HL-60/S4 treated with phorbol 12-myristate 13-acetate at 8.2 ng/mL for 4 days and 3 days (cell line): ENCODE measurements around the gene DAO.
"Not testable (repeated sequence)": the region's sequence is repeated elsewhere in the genome, so short reads cannot be mapped to it uniquely, and the experiment has no call there.

Experiments
- in situ Hi-C: fragments of 300-500 bp; cut with MboI; formaldehyde crosslinking; loops from 2 replicates; pipeline ENCODE4 v1.15.0; 2022; ENCODE audit warnings: low sequenced_read_pairs

Gene DAO

GRCh38 chr12:108879615-108880254 lies at the start of gene DAO:
Gene DAO (plus strand): TSS chr12:108880092. CDS start chr12:108885007, 4,915 bp downstream.
- in situ Hi-C loops = loop anchor here (10.0 kb wide), 1 partner anchor 75 kb away; no protein-coding TSS in a partner anchor

DNA sequence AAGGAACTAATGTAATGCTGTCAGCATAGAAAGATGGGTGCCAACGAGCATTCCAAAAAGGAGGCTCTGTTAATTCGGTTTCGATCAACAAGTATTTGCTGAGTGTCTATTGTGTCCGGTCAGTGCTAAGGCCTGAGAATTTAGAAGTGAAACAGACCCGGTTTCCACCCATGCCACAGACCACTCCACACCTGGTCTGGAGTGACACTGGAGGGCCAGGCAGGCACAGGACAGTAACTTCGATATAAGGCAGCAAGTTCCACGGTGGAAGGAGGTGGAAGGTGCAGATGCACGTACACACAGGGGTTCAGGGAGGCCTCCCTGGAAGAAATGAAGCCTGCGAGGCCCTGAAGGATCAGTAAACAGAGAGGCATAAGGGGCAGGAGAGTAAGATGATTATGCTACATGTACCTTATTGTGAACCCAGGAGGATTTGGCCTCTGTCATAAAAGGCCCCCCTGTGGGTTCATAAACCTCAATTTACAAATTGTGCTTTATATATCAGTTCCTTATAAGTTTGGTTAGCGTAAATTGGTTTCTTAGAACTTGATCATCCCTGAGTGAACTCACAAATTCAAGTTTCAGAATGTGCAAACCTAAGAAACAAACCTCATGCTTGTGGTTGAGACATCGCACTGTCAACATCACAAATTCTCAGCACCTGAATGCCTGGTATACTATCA lies 48.4 kb upstream of the DAO start:
- in situ Hi-C loops = no loop called here

DNA sequence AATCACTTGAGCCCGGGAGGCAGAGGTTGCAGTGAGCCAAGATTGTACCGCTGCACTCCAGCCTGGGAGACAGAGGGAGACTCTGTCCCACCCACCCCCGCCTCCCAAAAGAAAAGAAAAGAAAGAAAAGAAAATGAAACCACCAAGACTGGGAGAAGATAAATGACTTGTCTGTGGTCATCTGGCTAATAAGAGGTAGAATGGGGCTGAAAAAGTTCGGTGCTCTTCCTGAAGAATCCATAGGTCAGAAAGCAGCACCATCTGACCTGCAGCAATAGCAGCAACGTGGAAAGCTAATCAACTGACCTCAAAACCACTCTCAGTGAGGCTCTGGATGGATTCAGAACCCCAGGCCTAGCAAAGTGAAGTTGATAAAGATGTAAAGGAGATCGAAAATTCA lies 47.7 kb upstream of the DAO start:
- in situ Hi-C loops = no loop called here

DNA sequence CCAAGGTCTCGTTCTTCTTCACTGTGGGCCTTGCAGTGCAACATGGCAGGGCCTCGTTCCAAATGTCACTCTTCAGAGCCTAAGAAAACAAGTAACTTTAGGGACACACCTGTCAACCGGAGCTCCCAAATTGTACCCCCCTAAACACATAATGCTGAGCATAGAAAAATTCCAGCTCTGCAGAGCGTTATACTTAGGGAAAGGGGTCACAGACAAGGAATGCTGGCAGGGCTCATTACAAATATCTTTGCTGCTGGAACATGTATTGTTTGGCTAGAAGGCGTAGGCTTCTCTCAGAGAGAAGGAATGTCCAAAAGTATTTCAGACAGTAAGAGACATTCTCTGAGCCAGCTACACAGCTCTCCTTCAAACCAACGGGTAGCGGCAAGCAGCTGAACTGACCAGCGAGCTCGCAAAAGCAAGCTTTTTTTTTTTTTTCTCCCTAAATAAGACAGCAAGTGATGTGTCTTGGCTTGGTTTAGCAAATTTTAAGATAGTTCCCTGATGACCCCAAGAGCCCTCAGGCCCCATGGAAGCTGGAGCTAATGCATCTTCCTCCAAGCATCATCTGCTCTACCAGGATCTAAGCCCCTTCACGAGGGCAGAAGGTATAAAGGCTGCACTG lies 47.0 kb upstream of the DAO start:
- in situ Hi-C loops = no loop called here

DNA sequence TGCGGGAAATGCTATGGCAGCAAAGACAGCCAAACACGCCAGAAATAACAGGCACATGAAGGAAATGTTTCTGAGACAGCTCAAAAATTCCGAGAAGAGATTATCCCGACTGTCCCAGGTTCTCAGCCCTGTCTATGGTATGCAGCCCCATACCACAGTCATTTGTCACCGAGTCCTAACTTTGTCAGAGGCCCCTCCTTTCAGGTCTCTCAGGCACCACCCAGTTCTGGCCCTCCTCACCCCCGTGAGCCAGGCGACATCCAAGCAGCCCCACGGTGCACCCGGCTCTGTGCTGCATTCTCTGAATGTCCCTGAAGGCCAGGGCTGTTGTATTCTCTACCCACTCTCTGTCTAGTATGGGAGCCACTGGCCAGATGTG lies 46.5 kb upstream of the DAO start:
- in situ Hi-C loops = no loop called here

- in situ Hi-C loops = no loop called here
These were observed 46.0 kb upstream of the DAO start for GRCh38 chr12:108833757-108834472.

GRCh38 chr12:108835860-108836634 lies 43.8 kb upstream of the DAO start:
- in situ Hi-C loops = no loop called here

GRCh38 chr12:108837239-108837638 lies 42.7 kb upstream of the DAO start:
- in situ Hi-C loops = no loop called here

DNA sequence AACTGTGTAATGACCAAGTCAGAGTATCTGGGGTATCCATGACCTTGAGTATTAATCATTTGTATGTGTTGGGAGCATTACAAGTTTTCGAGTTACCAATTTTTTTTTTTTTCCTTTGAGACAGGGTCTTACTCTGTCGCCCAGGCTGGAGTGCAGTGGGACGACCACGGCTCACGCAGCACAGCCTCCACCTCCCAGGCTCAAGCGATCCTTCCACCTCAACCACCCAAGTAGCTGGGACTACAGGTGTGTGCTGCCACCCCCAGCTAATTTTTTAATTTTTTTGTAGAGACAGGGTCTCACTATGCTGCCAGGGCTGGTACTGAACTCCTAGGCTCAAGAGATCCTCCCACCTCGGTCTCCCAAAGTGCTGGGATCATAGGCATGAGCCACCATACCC lies 42.2 kb upstream of the DAO start:
- in situ Hi-C loops = no loop called here

- in situ Hi-C loops = no loop called here
These were observed 41.5 kb upstream of the DAO start for GRCh38 chr12:108838194-108839017.

- in situ Hi-C loops = no loop called here
These were observed 40.6 kb upstream of the DAO start for GRCh38 chr12:108839018-108839889.

- in situ Hi-C loops = no loop called here
These were observed 40.0 kb upstream of the DAO start for GRCh38 chr12:108839890-108840230.

GRCh38 chr12:108840605-108841332 lies 39.1 kb upstream of the DAO start:
- in situ Hi-C loops = no loop called here

DNA sequence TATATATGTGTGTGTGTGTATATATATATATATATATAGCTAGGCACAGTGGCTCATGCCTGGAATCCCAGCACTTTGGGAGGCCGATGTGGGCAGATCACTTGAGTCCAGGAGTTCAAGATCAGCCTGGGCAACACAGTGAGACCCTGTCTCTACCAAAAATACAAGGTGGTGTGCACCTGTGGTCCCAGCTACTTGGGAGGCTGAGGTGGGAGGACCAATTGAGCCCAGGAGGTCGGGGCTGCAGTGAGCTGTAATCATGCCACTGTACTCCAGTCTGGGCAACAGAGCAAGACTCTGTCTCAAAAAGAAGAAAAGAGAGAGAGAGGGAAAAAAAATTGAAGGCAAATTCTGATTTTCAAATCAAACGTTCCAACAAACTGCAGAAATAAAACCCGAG lies 38.1 kb upstream of the DAO start:
- in situ Hi-C loops = not testable (repeated sequence)

- in situ Hi-C loops = no loop called here
These were observed 37.5 kb upstream of the DAO start for GRCh38 chr12:108842361-108842760.

GRCh38 chr12:108843187-108843586 lies 36.7 kb upstream of the DAO start:
- in situ Hi-C loops = no loop called here

GRCh38 chr12:108845696-108846095 lies 34.2 kb upstream of the DAO start:
- in situ Hi-C loops = no loop called here

- in situ Hi-C loops = no loop called here
These were observed 33.6 kb upstream of the DAO start for GRCh38 chr12:108846290-108846701.
